A549 (cell line): ENCODE measurements around the gene TTC13. TPM values are rescaled to one million over a fixed set of nuclear protein-coding genes. Genes with fewer than 3 reads are reported as not detected.

ENCODE experiments used
- ATAC-seq, 2 experiments: fragments of 200-7000 bp in 1 of 2; fragments of >200 bp in 1 of 2; cut with Nextera tagmentation in 1 of 2; cut with Tn5 transposase in 1 of 2; 3 replicates each; pipeline versions ENCODE4 v1.8.0 to v1.9.1; 2018 to 2020; ENCODE audit warnings: mild to moderate bottlenecking in 1 of 2, moderate library complexity in 1 of 2
- CTCF ChIA-PET: fragments of 300-600 bp; sonication (Branson Sonifier 250); formaldehyde crosslinking; extraction: SDS; loops from one replicate; lab custom pipeline; 2021; ENCODE audit warnings: antibody characterized with exemption, inconsistent platforms; lab: Yijun Ruan, JAX
- POLR2A ChIA-PET: fragments of 350-600 bp; formaldehyde crosslinking; extraction: SDS; loops from one replicate; lab custom pipeline; 2021; ENCODE audit warnings: antibody characterized with exemption, inconsistent platforms; lab: Yijun Ruan, JAX
- DNase-seq, 2 experiments: peaks; one replicate each; pipeline versions ENCODE4 v3.0.0 to v3.0.0-alpha.2; 2011 to 2016; ENCODE audit warnings: low read depth in 1 of 2, low spot score in 1 of 2
- FAIRE-seq: peaks from 2 replicates; lab custom pipeline; 2011; peaks lifted over from hg19 to GRCh38; lab: Jason Lieb, UNC
- H3K27ac ChIP-seq, 2 experiments: fragments of >200 bp; sonication (Bioruptor Twin); formaldehyde crosslinking; 3 replicates each; pipeline ENCODE4 v1.5.1; 2016 to 2017
- H3K4me1 ChIP-seq: fragments of >200 bp; sonication (Bioruptor Twin); formaldehyde crosslinking; 3 replicates; pipeline ENCODE4 v1.6.1; 2016
- H3K4me2 ChIP-seq: fragments of >200 bp; sonication (Bioruptor Twin); formaldehyde crosslinking; 3 replicates; pipeline ENCODE4 v1.6.1; 2016
- H3K4me3 ChIP-seq: fragments of >200 bp; sonication (Bioruptor Twin); formaldehyde crosslinking; 3 replicates; pipeline ENCODE4 v1.5.1; 2016
- H3K9me3 ChIP-seq: fragments of >200 bp; sonication (Bioruptor Twin); formaldehyde crosslinking; 3 replicates; pipeline ENCODE4 v1.6.1; 2016
- BCL3 ChIP-seq: fragments of >200 bp; sonication (Bioruptor Twin); formaldehyde crosslinking; IDR thresholded peaks from 3 replicates; pipeline ENCODE4 v1.6.1; 2016
- BHLHE40 ChIP-seq: IDR thresholded peaks from 2 replicates; pipeline ENCODE4 v1.6.1; 2012; ENCODE audit warnings: low read depth, low read length, inconsistent platforms
- E2F6 ChIP-seq: IDR thresholded peaks from 2 replicates; pipeline ENCODE4 v1.6.1; 2012; ENCODE audit warnings: low read depth, borderline replicate concordance
- ELK1 ChIP-seq: fragments of 150-350 bp; IDR thresholded peaks from 2 replicates; pipeline ENCODE4 v1.6.1; 2014; ENCODE audit warnings: low read depth, mild to moderate bottlenecking, low read length
- ESRRA ChIP-seq: fragments of 150-350 bp; IDR thresholded peaks from 2 replicates; pipeline ENCODE4 v1.6.1; 2014; ENCODE audit warnings: mild to moderate bottlenecking, low read length, borderline replicate concordance
- FOSL2 ChIP-seq, 2 experiments: fragments of 450-650 bp in 1 of 2; fragments of >200 bp in 1 of 2; sonication (Bioruptor Twin) in 1 of 2; formaldehyde crosslinking; IDR thresholded peaks; 2 replicates each; pipeline versions ENCODE4 v1.5.0 to v1.6.1; 2016 to 2020; ENCODE audit warnings: mild to moderate bottlenecking in 1 of 2, moderate library complexity in 1 of 2
- GATA3 ChIP-seq: IDR thresholded peaks from 2 replicates; pipeline ENCODE4 v1.6.1; 2012; ENCODE audit warnings: borderline replicate concordance
- HDAC2 ChIP-seq: fragments of 200-600 bp; sonication (generic); IDR thresholded peaks from 2 replicates; pipeline ENCODE4 v1.6.1; 2016
- HES2 ChIP-seq: fragments of >200 bp; sonication (Bioruptor Twin); formaldehyde crosslinking; IDR thresholded peaks from 2 replicates; pipeline ENCODE4 v1.6.1; 2016
- HOXA7 ChIP-seq: fragments of 250-450 bp; sonication (Bioruptor Pico); IDR thresholded peaks from 2 replicates; pipeline ENCODE4 v1.5.0; 2020; ENCODE audit warnings: mild to moderate bottlenecking, moderate library complexity
- HOXB5 ChIP-seq: fragments of 250-450 bp; sonication (Bioruptor Pico); IDR thresholded peaks from 2 replicates; pipeline ENCODE4 v1.5.0; 2020; ENCODE audit warnings: mild to moderate bottlenecking, moderate library complexity
- JUN ChIP-seq, 2 experiments: fragments of >200 bp; sonication (Bioruptor Twin); formaldehyde crosslinking; IDR thresholded peaks; 2 replicates in 1 of 2; 3 replicates in 1 of 2; pipeline ENCODE4 v1.6.1; 2016 to 2017
- JUNB ChIP-seq: fragments of >200 bp; sonication (Bioruptor Twin); formaldehyde crosslinking; IDR thresholded peaks from 2 replicates; pipeline ENCODE4 v1.6.1; 2016
- KDM1A ChIP-seq: fragments of 200-600 bp; sonication (generic); IDR thresholded peaks from 2 replicates; pipeline ENCODE4 v1.6.1; 2016; ENCODE audit warnings: low read depth, mild to moderate bottlenecking
- MAFK ChIP-seq: fragments of 450-650 bp; IDR thresholded peaks from 2 replicates; pipeline ENCODE4 v1.6.1; 2014; ENCODE audit not compliant: partially characterized antibody
- NFE2L2 ChIP-seq: fragments of 150-350 bp; conservative IDR thresholded peaks from 2 replicates; pipeline ENCODE4 v1.6.1; 2014; ENCODE audit warnings: low read length
- POLR2A ChIP-seq: IDR thresholded peaks from 2 replicates; pipeline ENCODE4 v1.6.1; 2012; ENCODE audit warnings: mild to moderate bottlenecking, low read length
- RAD21 ChIP-seq, 2 experiments: fragments of >200 bp in 1 of 2; sonication (Bioruptor Twin) in 1 of 2; formaldehyde crosslinking in 1 of 2; IDR thresholded peaks in 1 of 2; conservative IDR thresholded peaks in 1 of 2; 2 replicates in 1 of 2; 3 replicates in 1 of 2; pipeline ENCODE4 v1.6.1; 2012 to 2018; ENCODE audit warnings: inconsistent platforms in 1 of 2
- RCOR1 ChIP-seq: fragments of 150-350 bp; IDR thresholded peaks from 2 replicates; pipeline ENCODE4 v1.6.1; 2014; ENCODE audit warnings: antibody characterized with exemption, low read length, low read depth
- REST ChIP-seq: fragments of 200-600 bp; sonication (generic); IDR thresholded peaks from 2 replicates; pipeline ENCODE4 v1.6.1; 2016; ENCODE audit warnings: antibody characterized with exemption, mild to moderate bottlenecking, moderate library complexity
- RNF2 ChIP-seq: fragments of 200-600 bp; sonication (generic); IDR thresholded peaks from 2 replicates; pipeline ENCODE4 v1.6.1; 2016; ENCODE audit warnings: low read depth, mild to moderate bottlenecking, antibody characterized with exemption, moderate library complexity, borderline replicate concordance
- USF2 ChIP-seq: fragments of 450-650 bp; IDR thresholded peaks from 2 replicates; pipeline ENCODE4 v1.6.1; 2014; ENCODE audit warnings: antibody characterized with exemption
- ZC3H11A ChIP-seq: fragments of 450-650 bp; IDR thresholded peaks from 2 replicates; pipeline ENCODE4 v1.6.1; 2014; ENCODE audit warnings: antibody characterized with exemption, mild to moderate bottlenecking
- ZFP36 ChIP-seq: fragments of 450-650 bp; IDR thresholded peaks from 2 replicates; pipeline ENCODE4 v1.6.1; 2014; ENCODE audit warnings: borderline replicate concordance; ENCODE audit not compliant: partially characterized antibody
- ZNF302 ChIP-seq: fragments of 250-450 bp; sonication (Bioruptor Pico); IDR thresholded peaks from 2 replicates; pipeline ENCODE4 v1.9.0; 2021; ENCODE audit warnings: inconsistent platforms, mild to moderate bottlenecking, moderate library complexity
- WGBS: methylation state at CpG from one replicate; pipeline ENCODE4 v1.1.6; 2017; ENCODE audit errors: missing lambda C conversion rate; 5-methylcytosine and 5-hydroxymethylcytosine counted together
- polyA plus RNA-seq, 4 experiments: library from polyadenylated mRNA; depleted of rRNA in 3 of 4; stranded (reverse); fragments of >200 nt; fragmentation: RNase III in 1 of 4; extraction: RNeasy Plus Mini Kit Qiagen cat#74134 plus additional on column Dnase treatment in 1 of 4; gene quantifications; 2 replicates in 3 of 4; 3 replicates in 1 of 4; pipeline ENCODE4 v1.2.3, GENCODE V29; 2011 to 2017

Gene TTC13
- polyA plus RNA-seq, 2 of the 4 experiments (the other 2 are of a cell fraction): 12.5 to 22.7 TPM

GRCh38 chr1:230906226-230906625 is 72.4 kb downstream of the TTC13 start:
- no peak for FAIRE-seq
- no peak for ATAC-seq
- CTCF ChIA-PET: interaction anchor here (0.6 to 1.5 kb wide), 4 partner anchors 9 to 16 kb away, joined by 3 to 4 read pairs (median 4); no protein-coding TSS in a partner anchor
- H3K27ac ChIP-seq: no peak overlapping the region
- no peaks in the 10 kb centered on the region for H3K9me3 ChIP-seq
- H3K4me3 ChIP-seq: no peak overlapping the region
- POLR2A ChIA-PET: no interaction called here
- DNase-seq: no peak
- 97% methylated on average over 2 of the region's 2 CpGs for WGBS
- H3K4me2 ChIP-seq: no peak overlapping the region
- TF ChIP-seq BCL3 (no peak), MAFK (no peak), ELK1 (no peak), HES2 (no peak), HDAC2 (no peak), ZC3H11A (no peak), RNF2 (no peak), HOXB5 (CRISPR knock-in tag) (no peak), GATA3 (no peak), USF2 (no peak), E2F6 (no peak), JUNB (no peak), HOXA7 (CRISPR knock-in tag) (no peak), ESRRA (no peak), FOSL2 (IDR thresholded peaks at IDR 0.05) (no peak), FOSL2 (CRISPR knock-in tag; IDR thresholded peaks at IDR 0.05) (no peak), REST (no peak), ZNF302 (no peak)
- no peaks in the 10 kb centered on the region for H3K4me1 ChIP-seq

GRCh38 chr1:230905733-230906132 is 72.9 kb downstream of the TTC13 start:
- FAIRE-seq (no peak), ATAC-seq (no peak), DNase-seq (no peak)
- H3K4me2 ChIP-seq: no peak overlapping the region
- no peaks in the 10 kb centered on the region for H3K9me3 ChIP-seq
- CTCF ChIA-PET: interaction anchor here (1.1 to 1.5 kb wide), 3 partner anchors 9 to 14 kb away, joined by 3 to 4 read pairs (median 3); no protein-coding TSS in a partner anchor
- 89% methylated on average over 5 of the region's 5 CpGs for WGBS
- H3K4me1 ChIP-seq: no peaks in the 10 kb centered on the region
- H3K4me3 ChIP-seq: no peak overlapping the region
- TF ChIP-seq BHLHE40 (no peak), BCL3 (no peak), ZNF302 (no peak), RAD21 (conservative IDR thresholded peaks at IDR 0.05 in 1 of 2, IDR thresholded peaks at IDR 0.05 in 1 of 2) (no peak), RCOR1 (no peak), ZFP36 (no peak), KDM1A (no peak), NFE2L2 (no peak), POLR2A (no peak), JUNB (no peak), JUN (IDR thresholded peaks at IDR 0.05) (no peak)
- POLR2A ChIA-PET: no interaction called here
- H3K27ac ChIP-seq: no peak overlapping the region
